ENCODE results near the gene BMPER.

GRCh38 chr7:34117573-34117972 lies 212.2 kb downstream of the BMPER start:
- TF ChIP-seq CTCF (IDR thresholded peaks at IDR 0.05) = no peak
- TF ChIP-seq POLR2A (IDR thresholded peaks at IDR 0.05) = no peak
- TF ChIP-seq EP300 (IDR thresholded peaks at IDR 0.05) = no peak

Measured in tibial nerve (tissue), 4 donors.